ENCODE measurements around the gene RPL13. TPM values are rescaled to one million over a fixed set of nuclear protein-coding genes. Genes with fewer than 3 reads are reported as not detected.
"Not testable (repeated sequence)": the region's sequence is repeated elsewhere in the genome, so short reads cannot be mapped to it uniquely, and the experiment has no call there.

Gene RPL13
- total RNA-seq, 1 experiment from 2014 or later, result 2,780 TPM

DNA sequence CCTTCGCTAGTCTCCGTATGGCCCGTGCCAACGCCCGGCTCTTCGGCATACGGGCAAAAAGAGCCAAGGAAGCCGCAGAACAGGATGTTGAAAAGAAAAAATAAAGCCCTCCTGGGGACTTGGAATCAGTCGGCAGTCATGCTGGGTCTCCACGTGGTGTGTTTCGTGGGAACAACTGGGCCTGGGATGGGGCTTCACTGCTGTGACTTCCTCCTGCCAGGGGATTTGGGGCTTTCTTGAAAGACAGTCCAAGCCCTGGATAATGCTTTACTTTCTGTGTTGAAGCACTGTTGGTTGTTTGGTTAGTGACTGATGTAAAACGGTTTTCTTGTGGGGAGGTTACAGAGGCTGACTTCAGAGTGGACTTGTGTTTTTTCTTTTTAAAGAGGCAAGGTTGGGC lies 2.5 kb downstream of the RPL13 start:
- H3K36me3 ChIP-seq, result peaks cover 51% of the 10 kb centered on the region
- no peaks in the 10 kb centered on the region for H3K9me3 ChIP-seq (replicated peaks)
- no peak overlapping the region for H3K27ac ChIP-seq
- no peak for DNase-seq (ENCODE audit: low read depth in 1 of 2, low spot score in 2 of 2)
- no peaks in the 10 kb centered on the region for H3K27me3 ChIP-seq (replicated peaks)
- H3K4me3 ChIP-seq, result no peak overlapping the region
- peaks cover 44% of the 10 kb centered on the region for H3K4me1 ChIP-seq (replicated peaks)

DNA sequence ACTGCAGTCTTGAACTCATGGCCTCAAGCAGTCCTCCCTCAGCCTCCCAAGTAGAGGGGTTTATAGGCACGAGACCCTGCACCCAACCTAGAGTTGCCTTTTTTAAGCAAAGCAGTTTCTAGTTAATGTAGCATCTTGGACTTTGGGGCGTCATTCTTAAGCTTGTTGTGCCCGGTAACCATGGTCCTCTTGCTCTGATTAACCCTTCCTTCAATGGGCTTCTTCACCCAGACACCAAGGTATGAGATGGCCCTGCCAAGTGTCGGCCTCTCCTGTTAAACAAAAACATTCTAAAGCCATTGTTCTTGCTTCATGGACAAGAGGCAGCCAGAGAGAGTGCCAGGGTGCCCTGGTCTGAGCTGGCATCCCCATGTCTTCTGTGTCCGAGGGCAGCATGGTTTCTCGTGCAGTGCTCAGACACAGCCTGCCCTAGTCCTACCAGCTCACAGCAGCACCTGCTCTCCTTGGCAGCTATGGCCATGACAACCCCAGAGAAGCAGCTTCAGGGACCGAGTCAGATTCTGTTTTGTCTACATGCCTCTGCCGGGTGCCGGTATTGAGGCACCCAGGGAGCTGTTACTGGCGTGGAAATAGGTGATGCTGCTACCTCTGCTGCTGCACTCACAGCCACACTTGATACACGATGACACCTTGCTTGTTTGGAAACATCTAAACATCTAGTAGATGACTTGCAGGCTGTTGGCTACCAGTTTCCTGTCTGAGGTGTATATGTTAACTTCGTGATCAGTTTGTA lies 3.3 kb downstream of the RPL13 start:
- H3K36me3 ChIP-seq, result peaks cover 50% of the 10 kb centered on the region
- H3K4me1 ChIP-seq (replicated peaks), result peaks cover 42% of the 10 kb centered on the region
- H3K4me3 ChIP-seq, result no peak overlapping the region
- DNase-seq (ENCODE audit: low read depth in 1 of 2, low spot score in 2 of 2), result no peak
- H3K27me3 ChIP-seq (replicated peaks), result no peaks in the 10 kb centered on the region
- no peak overlapping the region for H3K27ac ChIP-seq
- H3K9me3 ChIP-seq (replicated peaks), result no peaks in the 10 kb centered on the region

DNA sequence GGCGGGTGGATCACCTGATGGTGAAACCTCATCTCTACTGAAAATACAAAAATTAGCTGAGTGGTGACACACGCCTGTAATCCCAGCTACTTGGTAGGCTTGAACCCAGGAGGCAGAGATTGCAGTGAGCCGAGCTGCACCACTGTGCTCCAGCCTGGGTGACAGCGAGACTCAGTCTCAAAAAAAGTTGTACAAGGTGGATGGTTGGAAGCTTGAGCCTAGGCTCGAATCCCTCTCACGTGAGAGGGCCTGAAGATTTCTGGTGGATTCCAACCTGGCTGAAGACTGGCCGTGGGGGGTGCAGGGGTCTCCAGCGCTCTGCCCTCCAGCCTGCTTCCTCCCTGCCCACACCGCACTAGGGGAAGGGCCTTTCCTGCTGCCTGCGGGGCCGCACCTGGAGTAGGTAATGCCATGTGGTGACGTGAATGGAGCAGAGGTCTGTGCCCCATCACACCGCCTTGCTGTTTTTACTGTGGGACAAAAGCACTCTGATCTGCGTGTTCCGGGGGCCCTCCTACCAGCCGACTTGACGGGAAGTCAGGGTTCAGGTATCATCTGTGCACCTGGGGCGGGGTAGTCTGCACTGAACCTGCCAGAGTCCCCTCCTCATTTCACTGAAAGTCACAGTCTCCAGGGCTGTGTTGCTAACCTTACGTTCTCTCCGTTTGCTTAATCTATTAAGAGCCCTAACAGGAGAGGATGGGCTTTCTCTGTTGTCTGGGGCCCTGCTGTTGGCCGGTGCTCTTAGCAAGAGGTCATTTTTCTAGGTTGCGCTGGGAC lies 4.2 kb downstream of the RPL13 start:
- H3K4me3 ChIP-seq, result no peak overlapping the region
- DNase-seq (ENCODE audit: low read depth in 1 of 2, low spot score in 2 of 2), result no peak
- no peaks in the 10 kb centered on the region for H3K9me3 ChIP-seq (replicated peaks)
- H3K4me1 ChIP-seq (replicated peaks), result peaks cover 33% of the 10 kb centered on the region
- H3K27ac ChIP-seq, result no peak overlapping the region
- H3K27me3 ChIP-seq (replicated peaks), result 0 out of 2 replicates have a peak, but pooled peaks cover 2% of the 10 kb centered on the region
- H3K36me3 ChIP-seq, result peaks cover 50% of the 10 kb centered on the region

DNA sequence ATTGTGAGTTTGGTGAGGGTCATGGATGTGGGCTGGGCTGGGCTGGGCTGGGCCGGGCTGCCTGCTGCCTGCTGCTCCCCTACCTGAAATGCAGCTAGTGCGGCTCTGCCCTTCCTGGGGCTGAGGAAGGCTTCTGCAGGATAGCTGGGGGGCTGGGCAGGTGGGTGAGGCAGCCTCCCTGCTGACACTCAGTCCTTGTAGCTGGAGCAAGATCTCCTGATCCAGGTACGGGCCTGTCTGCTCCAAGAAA lies 4.7 kb downstream of the RPL13 start:
- Histone ChIP-seq H3K4me1 (replicated peaks) (peaks cover 31% of the 10 kb centered on the region), H3K36me3 (peaks cover 49% of the 10 kb centered on the region), H3K4me3 (no peak overlapping the region), H3K27me3 (replicated peaks) (0 out of 2 replicates have a peak, but pooled peaks cover 7% of the 10 kb centered on the region), H3K9me3 (replicated peaks) (no peaks in the 10 kb centered on the region), H3K27ac (no peak overlapping the region)
- peak in 1 of 2 experiments; percentile 38 for DNase-seq (ENCODE audit: low read depth in 1 of 2, low spot score in 2 of 2)

DNA sequence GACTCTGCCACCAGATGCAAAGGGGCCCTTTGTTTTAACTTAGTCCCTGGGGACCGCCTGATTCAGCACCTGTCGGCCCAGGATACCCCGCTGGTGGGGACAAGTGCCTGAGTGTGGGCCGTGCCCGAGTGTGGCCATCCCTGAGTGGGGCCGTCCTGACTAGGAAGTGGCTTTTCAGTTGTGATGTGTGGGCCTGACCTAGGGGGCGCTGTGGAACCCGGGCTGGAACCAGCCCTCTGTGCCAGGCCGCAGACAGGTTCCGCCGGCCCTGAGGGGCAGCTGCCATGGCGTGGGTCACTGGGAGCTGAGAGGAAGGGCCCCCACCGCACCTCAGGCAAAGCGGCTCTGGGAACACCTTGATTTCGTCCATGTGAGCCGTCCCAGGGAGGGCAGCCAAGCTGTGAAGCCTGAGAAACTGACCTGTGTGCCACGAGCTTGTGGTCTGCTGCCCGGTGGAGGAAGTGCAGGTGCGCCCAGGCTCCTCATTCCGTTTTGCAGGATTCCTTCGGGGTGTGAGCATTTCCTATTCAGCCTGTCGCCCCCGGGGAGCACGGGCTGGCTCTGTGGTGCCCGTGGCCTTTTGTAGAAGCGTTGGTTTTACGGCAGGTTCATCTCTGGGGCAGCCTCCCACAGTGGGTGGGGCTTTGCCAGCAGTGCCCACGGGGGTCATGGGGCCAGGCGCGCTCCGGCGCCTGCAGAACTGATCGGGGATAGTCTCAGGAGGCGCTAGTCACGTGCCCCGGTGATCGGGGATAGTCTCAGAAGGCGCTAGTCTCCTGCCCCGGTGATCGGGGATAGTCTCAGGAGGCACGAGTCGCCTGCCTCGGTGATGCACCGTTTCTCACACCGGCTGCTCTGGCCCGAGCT lies 5.3 kb downstream of the RPL13 start:
- Histone ChIP-seq H3K9me3 (replicated peaks) (no peaks in the 10 kb centered on the region), H3K4me1 (replicated peaks) (peaks cover 31% of the 10 kb centered on the region), H3K4me3 (no peak overlapping the region), H3K27me3 (replicated peaks) (0 out of 2 replicates have a peak, but pooled peaks cover 8% of the 10 kb centered on the region), H3K27ac (no peak overlapping the region), H3K36me3 (peaks cover 46% of the 10 kb centered on the region)
- peak in 1 of 2 experiments; percentile 46 for DNase-seq (ENCODE audit: low read depth in 1 of 2, low spot score in 2 of 2)

DNA sequence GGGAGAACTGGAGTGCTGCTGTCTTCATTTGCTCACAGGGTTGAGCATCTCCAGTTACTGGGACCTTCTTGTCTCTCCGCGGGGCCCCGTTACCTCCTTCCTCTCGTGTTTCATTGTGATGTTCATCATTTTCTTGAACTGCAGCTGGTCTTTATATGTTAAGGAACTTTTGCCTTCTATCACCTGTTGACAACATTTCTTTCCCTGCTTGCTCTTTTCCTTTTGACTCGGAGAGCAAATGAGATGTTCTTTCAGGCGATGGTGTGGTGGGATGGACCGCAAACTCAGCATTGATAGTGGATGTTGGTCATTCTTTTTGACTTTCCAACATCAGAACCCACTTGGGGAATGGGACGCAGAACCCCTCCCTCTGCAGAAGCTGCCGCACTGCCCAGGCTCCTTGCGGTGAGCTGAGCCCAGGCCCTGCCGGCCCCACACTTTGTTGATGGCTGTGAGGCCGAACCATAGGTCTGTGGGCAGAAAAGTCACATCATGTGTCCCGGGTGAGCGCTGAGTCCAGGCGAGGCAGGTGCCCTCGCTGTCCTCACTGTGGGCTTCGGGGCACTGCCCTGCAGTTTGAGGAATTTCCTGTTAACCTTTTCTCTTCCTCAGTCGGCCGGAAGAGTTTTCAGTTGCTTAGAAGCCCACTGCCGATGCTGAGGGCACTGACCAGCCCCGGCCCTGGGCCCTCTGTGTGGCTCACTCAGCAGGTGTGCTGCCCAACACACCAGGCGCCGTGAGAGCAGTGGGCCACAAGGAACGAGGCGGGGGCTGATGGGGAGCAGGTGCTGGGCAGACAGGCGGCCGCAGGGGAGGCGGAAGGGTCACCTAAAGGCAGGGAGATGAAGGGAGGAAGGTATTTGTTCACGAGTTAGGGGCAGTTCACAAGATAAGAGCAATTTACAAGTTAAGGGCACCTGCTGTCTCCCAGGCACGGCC lies 7.4 kb downstream of the RPL13 start:
- Histone ChIP-seq H3K36me3 (peaks cover 24% of the 10 kb centered on the region), H3K9me3 (replicated peaks) (no peaks in the 10 kb centered on the region), H3K4me1 (replicated peaks) (peaks cover 17% of the 10 kb centered on the region), H3K27me3 (replicated peaks) (0 out of 2 replicates have a peak, but pooled peaks cover 8% of the 10 kb centered on the region), H3K27ac (no peak overlapping the region), H3K4me3 (no peak overlapping the region)
- no peak for DNase-seq (ENCODE audit: low read depth in 1 of 2, low spot score in 2 of 2)

DNA sequence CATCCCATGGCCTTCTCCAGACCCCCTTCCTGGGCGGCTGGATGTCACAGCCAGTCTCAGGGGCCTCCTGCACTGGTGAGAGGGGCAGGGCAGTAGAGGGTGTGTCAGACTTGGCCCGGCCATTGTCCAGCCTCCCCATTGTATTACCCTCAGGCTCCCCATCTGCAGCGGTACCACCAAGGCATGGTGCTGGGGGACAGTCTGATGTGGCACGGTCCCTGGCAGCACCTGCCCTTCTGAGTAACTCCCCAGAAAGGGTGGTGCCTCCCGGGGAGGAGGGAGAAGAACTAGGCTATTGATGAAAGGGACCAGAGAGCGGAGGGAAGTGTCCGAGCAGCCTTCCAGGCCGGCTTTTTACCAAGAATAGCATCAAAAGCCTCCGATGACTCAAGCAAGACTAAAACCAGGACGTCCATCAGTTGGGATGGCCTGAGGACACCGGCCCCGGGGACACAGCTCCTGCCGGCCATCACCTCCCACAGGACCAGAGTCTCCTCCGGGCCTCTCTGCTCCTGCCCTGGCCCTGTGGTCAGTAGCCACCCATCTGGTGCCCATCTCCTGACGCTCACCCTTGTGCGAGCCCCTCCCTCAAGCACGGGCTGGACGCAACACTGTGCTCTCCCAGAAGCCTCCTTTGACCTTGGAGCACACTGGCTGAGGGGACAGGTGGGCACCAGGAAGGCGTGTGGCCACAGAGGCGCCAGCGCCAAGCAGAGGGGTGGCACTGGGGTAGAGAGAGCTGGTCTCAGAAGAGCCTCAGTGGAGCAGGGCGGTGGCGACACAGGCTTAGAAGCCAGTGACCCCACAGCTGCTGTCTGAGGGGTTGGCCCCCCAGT lies 9.2 kb downstream of the RPL13 start:
- no peak overlapping the region for H3K27ac ChIP-seq
- H3K36me3 ChIP-seq, result peaks cover 6% of the 10 kb centered on the region
- H3K4me3 ChIP-seq, result no peak overlapping the region
- no peak for DNase-seq (ENCODE audit: low read depth in 1 of 2, low spot score in 2 of 2)
- no peaks in the 10 kb centered on the region for H3K9me3 ChIP-seq (replicated peaks)
- H3K27me3 ChIP-seq (replicated peaks), result peaks cover 9% of the 10 kb centered on the region; the same call in 1 of the 2 replicates
- peaks cover 20% of the 10 kb centered on the region for H3K4me1 ChIP-seq (replicated peaks)

DNA sequence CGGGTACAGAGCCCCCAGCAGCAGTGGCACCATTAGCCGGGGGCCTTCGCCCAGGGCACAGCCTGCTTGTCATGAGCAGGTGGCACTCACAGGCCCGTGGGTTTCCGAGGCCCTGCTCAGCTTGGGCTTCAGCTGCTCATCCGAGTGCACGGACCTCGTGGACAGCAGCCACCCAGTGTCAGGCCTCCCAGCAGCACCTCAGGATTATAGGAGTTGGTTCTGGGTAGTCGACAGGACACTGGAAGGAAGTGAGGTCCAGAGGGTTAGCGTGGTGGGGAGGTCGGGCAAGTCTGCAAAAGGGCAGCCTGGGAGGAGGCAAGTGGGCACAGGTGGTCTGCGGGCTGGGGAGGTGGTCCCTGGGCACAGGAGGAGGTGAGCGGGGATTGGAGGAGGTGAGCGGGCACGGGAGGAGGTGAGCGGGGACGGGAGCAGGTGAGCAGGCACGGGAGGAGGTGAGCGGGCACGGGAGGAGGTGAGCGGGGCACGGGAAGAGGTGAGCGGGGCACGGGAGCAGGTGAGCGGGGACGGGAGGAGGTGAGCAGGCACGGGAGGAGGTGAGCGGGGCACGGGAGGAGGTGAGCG lies 10.0 kb downstream of the RPL13 start:
- no peak for DNase-seq (ENCODE audit: low read depth in 1 of 2, low spot score in 2 of 2)
- no peaks in the 10 kb centered on the region; the same call in 1 of the 2 replicates for H3K9me3 ChIP-seq (replicated peaks)
- peaks cover 15% of the 10 kb centered on the region for H3K27me3 ChIP-seq (replicated peaks)
- H3K4me3 ChIP-seq, result no peak overlapping the region
- H3K27ac ChIP-seq, result no peak overlapping the region
- peaks cover 20% of the 10 kb centered on the region for H3K4me1 ChIP-seq (replicated peaks)
- H3K36me3 ChIP-seq, result no peaks in the 10 kb centered on the region

DNA sequence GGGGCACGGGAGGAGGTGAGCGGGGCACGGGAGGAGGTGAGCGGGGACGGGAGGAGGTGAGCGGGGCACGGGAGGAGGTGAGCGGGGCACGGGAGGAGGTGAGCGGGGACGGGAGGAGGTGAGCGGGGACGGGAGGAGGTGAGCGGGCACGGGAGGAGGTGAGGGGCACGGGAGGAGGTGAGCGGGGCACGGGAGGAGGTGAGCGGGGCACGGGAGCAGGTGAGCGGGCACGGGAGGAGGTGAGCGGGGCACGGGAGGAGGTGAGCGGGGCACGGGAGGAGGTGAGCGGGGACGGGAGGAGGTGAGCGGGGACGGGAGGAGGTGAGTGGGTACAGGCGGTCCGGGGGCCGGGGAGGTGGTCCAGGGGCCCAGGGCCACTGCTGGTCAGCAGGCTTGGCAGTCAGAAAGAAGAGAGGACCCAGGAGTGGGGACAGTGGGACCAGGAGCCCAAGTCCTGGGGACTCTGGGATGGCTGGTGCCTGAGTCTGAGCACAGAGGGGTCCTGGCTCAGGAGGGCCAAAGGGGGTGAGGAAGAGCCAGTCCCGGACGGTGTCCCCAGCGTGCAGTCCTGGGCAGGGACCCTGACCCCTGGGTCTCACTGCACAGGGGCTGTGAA lies 10.6 kb downstream of the RPL13 start:
- not testable (repeated sequence) for DNase-seq (ENCODE audit: low read depth in 1 of 2, low spot score in 2 of 2); H3K9me3 ChIP-seq (replicated peaks); H3K36me3 ChIP-seq; H3K27ac ChIP-seq; H3K4me3 ChIP-seq
- Histone ChIP-seq H3K4me1 (replicated peaks) (peaks cover 13% of the 10 kb centered on the region), H3K27me3 (replicated peaks) (peaks cover 18% of the 10 kb centered on the region)

DNA sequence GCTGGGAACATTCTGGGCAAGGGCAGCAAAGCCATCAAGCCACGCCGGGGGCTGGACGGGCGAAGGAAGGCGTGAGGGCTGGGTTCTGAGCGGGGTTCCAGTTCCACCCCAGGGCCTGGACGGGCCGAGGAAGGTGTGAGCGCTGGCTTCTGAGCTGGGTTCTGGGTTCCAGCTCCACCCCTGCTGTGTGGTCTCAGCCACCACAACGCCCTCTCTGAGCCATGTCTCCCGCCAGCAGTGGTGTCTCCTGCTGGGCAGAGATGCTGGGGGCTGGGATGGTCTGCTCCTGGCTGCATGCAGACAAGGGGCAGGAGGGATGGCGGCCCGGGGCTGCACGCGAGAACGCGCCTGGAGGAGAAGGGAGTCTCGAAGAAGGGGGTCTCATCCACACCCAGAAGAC lies 11.2 kb downstream of the RPL13 start:
- H3K27me3 ChIP-seq (replicated peaks), result peaks cover 18% of the 10 kb centered on the region
- peaks cover 5% of the 10 kb centered on the region for H3K9me3 ChIP-seq (replicated peaks)
- H3K4me3 ChIP-seq, result no peak overlapping the region
- no peak for DNase-seq (ENCODE audit: low read depth in 1 of 2, low spot score in 2 of 2)
- peaks cover 13% of the 10 kb centered on the region for H3K4me1 ChIP-seq (replicated peaks)
- H3K27ac ChIP-seq, result no peak overlapping the region
- no peaks in the 10 kb centered on the region for H3K36me3 ChIP-seq

DNA sequence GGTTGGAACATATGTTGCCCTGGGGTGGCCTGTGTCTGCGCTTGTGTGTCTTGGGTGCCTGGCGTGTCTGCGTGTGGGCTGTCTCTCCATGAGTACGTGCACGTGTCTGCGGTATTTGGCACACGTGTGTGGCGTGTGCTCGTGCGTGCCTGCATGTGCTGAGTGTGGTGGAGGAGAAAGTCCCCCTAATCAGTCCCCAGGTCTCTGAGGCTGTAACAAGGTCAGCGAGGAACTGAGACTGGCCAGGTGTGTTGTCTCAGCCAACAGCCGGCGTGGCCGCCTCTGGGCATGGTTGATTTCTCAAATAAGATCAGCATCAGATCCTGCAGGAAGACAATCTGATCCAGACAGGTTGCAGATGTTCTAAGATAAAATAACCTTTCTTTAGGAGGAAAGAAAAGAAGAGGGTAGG lies 11.6 kb downstream of the RPL13 start:
- H3K4me3 ChIP-seq, result no peak overlapping the region
- no peak overlapping the region for H3K27ac ChIP-seq
- peaks cover 13% of the 10 kb centered on the region for H3K4me1 ChIP-seq (replicated peaks)
- peaks cover 18% of the 10 kb centered on the region for H3K27me3 ChIP-seq (replicated peaks)
- no peaks in the 10 kb centered on the region for H3K36me3 ChIP-seq
- peaks cover 7% of the 10 kb centered on the region for H3K9me3 ChIP-seq (replicated peaks)
- no peak for DNase-seq (ENCODE audit: low read depth in 1 of 2, low spot score in 2 of 2)

Measured in SJSA1 (cell line).